CMK (cell line): ENCODE data around the gene PRKCZ.
A peak's percentile ranks its signal among the peaks of the same experiment; 100 is the strongest.
"Not testable (repeated sequence)": the region's sequence is repeated elsewhere in the genome, so short reads cannot be mapped to it uniquely, and the experiment has no call there.

Experiments used
- DNase-seq: peaks from one replicate; pipeline ENCODE4 v3.0.0-alpha.2; 2010; ENCODE audit warnings: low read depth

PRKCZ gene

DNA sequence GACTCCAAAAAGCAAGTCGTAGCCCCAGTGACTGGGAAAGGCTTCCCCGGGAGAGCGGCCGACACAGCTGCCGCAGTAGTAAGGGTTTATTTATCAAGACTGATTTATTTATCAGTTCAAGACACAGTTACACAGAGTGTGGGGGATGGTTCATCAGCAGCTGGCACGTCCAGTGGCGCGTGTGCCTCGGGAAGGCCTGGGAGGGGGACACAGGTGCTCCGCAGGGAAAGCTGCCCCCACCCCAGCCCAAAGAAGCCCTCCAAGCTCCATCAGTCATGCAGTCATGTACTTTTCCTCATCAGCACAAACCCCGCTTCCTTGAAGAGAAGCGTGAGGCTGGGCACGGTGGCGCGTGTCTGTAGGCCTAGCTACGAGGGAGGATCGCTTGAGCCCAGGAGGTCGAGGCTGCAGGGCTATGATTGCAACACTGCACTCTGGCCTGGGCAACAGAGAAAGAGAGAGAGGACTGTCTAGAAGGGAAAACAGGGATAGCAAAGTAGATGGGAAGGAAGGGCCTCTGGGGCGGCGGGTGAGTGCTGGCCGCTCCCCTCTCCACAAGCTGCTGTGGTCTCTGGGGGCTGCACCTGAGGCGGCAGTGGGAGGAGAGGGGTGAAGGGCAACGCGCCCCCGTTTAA is 53.2 kb downstream of the PRKCZ start:
- DNase-seq: no peak

DNA sequence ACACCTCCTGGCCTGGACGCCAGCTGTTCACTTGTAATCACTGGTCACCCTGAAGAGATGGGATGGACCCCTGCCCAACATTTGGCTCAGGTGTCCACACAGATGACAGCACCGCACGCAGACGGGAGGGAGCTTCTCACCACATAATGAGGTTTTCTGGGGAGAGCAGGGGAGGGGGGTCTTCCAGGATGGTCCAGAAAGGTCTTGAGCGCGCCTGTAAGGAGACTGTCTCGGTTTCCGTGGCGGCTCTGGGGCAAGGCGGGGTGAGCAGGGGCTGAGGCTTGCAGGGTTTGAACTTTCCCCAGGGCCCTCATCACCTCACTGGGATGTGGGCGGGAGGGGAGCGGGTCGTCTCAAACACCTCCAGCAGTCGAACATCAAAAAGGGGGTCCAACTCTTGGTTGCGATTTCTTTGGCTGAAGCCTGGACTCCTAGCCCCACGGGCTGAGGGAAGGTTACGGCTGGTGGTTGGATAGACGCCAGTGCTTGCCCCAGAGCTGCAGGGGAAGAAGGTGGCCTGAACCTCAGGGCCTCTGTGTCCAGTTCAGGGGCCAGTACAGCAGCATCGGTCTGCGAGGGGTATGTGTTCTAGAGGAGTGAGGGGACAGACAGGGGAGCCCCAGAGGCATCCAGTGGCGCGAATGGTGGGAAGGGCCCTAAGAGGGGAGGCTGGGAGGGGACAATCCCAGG is 53.8 kb downstream of the PRKCZ start:
- DNase-seq: no peak

DNA sequence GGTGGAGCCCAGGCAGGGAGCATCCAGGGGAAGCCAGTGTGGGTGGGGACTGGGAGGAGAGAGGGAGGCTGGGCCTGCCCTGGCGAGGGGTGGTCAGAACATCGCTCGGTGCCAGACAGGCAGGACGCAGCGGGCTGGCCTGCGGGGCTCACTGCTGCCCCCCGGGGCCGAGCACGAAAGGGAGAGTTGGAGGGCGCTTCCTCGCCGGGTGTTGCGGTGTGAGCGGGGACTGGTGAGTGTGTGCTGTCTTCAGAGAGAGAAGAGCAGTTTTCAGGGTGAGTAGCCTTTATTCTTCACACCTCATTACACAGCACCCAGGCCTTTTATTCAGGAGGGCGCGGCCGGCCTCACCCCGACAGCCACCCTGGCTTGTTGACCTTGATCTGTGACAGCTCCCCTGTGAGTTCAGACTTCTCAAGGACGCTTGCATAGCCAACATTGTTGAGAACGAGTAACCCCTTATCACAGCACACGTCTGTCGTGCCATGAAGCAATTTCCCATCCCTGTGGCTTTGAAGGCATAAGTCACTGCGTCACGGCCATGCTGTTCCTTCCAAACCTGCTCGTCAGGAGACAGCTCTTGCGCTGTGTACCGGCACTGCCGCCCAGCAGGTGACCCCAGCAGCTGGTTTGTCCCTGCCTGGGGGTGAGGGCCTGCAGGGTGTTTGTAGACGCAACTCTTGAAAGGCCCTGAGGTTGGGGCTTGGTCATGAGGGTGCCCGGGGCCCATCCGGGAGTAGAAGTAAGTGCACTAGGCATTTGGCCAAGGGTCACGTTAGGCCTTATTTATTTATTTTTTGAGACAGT is 54.6 kb downstream of the PRKCZ start:
- no peak for DNase-seq

DNA sequence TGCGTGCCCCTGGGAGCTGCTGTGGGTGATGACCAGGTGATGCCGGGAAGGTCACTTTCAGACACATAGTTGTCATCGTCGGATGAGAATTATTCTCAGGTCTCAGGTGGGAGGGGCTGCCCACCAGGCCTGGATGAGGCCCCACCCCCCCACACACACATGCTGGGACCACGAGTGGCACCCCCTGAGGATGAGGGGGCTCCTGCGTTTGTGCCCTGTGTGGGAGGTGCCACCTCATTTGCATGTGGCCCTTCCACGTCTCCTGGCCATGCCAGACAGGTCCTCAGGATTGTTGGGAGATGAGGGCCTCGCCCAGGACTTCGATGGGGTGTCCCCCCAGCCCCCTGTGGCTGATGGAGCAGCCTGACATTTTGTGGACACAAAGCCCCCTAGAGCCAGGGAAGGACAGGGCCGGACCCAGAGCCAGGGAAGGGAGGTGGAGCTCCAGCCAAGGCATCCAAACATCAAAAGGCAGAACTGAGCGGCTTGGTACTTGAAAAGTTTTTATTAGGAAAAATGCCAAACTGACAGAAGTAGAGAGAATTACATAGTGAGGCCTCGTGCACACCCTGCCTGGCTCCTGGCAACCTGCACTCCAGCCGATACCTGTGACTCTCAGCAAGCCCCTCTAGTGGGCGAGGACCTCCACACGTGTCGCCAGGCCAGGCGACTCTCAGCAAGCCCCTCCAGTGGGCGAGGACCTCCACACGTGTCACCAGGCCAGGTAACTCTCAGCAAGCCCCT is 55.7 kb downstream of the PRKCZ start:
- DNase-seq: no peak

DNA sequence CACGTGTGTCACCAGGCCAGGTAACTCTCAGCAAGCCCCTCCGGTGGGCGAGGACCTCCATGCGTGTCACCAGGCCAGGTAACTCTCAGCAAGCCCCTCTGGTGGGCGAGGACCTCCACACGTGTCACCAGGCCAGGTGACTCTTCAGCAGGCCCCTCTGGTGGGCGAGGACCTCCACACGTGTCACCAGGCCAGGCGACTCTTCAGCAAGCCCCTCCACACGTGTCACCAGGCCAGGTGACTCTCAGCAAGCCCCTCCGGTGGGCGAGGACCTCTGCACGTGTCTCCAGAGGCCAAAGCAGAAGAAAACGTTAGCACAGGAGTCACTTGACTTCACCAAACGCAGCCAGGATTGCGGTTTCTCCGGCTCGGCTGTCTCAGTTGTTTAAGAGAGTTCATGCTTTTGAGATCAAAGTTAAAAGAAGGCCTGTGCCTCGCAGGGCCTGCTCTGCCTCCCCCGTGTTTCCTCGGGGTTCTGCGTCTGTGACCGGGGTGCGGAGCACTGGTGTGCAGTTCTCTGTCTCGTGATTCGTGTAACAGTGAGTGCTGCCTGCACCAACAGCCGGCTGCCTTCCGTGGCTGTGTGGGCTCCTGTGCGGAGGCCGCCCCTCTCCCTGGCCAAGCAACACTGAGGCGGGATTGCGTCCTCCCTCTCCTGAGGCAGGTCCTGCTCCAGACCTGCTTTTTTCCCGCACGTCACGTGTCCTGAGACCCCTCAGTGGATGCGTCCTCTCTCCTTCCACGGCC is 56.6 kb downstream of the PRKCZ start:
- DNase-seq: no peak

DNA sequence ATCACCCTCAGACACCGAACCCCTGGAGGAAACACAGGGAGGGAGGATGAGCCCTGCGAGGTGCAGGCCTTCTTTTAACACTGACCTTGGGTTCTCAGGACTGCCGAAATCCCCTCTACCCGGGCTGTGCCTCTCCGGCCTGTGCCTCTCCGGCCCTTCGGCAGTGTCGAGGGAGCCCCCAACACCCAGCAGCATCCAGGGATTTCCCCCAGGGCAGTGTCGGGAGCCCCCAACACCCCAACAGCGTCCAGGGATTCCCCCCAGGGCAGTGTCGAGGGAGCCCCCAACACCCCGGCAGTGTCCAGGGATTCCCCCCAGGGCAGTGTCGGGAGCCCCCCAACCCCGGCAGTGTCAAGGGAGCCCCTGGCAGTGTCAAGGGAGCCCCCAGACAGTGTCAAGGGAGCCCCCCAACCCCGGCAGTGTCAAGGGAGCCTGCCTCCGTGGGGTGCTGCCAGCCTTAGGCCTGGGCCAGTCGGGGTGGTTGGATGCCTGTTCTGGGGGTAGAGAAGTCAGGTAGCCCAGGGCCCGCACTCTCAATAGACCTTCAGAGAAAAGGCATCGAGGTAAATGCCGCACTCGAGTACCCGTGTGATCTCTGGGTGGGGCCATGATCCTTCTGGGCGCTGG is 57.5 kb downstream of the PRKCZ start:
- DNase-seq: no peak

DNA sequence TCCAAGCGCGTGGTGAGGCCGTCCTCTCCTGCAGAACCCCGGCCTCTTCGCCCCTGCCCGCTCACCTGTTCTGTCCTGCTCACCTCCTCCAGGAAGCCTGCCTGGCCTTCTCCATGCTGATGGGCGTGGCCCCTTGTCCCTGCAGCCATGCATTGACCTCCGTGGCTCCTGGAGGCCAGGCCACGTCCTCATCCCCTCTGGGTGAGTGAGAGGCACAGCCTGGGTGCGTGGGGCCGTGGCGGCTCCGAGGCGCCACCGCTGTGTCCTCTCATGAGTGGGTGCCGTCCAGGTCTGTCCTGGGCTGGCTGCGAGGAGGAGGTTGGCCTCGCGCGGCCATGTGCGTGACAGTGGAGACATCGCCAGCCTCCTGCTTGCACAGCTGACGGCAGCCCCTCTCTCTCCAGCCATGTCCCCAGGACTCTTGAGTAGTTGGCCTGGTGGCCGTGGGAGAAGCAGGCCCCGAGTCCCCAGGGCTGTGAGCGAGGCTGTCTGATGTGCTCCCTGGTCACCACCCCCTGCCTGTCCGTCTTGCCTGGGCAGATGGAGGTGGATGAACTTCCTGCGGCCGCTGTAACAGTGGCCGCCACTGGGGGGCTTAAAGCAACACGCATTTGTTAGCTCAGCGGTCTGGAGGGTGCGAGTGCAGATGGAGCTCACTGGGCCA is 58.1 kb downstream of the PRKCZ start:
- DNase-seq: peak; percentile 9

DNA sequence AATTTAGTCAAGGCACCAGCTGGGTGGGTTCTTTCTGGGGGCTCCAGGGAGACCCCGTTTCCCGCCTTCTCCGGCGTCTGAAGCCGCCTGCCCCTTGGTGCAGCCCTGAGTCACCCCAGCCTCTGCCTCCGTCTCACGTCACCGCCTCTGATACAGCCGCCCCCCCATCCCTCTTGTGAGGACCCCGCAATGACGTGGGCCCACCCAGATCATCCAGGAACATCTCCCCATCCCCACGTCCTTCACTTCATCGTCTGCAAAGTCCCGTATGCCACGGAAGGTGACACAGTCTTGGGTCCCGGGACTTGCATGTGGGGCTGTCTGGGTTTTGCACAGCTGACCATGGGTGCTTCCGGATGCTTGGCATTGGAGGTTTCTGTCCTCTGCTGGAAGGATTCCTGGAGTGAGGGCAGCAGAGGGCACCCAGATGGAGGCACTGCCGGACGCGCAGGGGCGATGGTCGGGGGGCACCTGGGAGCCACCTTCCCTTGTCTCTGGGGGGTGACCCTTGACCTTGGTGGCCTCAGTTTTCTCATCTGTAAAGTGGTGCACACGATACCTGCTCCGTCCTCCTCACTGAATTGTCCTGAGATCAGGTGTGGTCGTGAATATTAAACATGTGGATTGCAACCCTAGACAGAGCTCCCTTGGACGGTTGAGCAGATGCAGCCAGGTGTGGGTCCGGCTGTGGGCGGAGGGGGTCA is 58.8 kb downstream of the PRKCZ start:
- DNase-seq: no peak

DNA sequence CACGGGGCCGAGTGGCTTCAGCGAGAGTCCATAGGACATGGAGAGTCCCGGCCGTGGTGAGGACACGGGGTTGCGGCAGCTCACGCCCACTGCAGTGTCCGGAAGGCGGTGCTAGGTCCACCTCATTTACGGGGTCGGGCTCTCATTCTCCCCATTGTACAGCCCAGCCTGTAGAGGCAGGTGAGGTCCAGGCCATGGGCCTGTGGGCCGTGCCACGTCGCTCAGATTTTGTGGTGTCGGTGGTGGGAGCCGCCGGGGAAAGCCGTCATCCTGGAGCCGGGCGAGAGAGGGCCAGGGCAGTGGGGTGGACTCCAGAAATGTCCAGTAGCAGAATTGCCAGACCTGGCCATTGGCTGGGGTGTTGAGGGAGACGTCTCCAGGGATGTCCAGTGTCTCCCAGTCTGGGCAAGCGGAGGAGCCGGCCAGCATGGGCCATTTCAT is 59.4 kb downstream of the PRKCZ start:
- DNase-seq: no peak

DNA sequence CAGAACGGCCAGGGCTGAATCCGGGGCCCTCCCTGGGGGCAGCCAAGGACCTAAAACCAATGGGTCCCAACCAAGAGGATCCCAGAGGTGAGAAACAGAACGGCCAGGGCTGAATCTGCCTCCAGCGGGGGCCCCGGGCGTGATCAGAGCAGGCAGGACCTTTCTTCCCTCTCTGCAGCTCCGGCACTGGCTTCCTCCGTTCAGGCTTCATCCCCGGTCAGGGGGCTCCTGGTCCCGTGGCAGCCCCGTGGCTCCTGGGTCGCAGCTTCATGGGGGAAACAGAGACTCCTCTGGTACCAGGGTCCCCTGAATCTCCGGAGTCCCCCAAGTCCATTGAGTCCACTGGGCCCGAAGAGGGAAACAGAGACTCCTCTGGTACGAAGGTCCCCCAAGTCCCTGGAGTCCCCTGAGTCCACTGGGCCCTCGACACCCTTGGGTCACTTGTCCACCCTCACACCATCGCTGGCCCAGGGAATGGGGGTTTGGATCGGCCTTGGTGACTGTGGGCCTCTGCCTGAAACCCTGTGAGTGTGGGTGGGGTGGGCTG is 60.1 kb downstream of the PRKCZ start:
- DNase-seq: no peak

DNA sequence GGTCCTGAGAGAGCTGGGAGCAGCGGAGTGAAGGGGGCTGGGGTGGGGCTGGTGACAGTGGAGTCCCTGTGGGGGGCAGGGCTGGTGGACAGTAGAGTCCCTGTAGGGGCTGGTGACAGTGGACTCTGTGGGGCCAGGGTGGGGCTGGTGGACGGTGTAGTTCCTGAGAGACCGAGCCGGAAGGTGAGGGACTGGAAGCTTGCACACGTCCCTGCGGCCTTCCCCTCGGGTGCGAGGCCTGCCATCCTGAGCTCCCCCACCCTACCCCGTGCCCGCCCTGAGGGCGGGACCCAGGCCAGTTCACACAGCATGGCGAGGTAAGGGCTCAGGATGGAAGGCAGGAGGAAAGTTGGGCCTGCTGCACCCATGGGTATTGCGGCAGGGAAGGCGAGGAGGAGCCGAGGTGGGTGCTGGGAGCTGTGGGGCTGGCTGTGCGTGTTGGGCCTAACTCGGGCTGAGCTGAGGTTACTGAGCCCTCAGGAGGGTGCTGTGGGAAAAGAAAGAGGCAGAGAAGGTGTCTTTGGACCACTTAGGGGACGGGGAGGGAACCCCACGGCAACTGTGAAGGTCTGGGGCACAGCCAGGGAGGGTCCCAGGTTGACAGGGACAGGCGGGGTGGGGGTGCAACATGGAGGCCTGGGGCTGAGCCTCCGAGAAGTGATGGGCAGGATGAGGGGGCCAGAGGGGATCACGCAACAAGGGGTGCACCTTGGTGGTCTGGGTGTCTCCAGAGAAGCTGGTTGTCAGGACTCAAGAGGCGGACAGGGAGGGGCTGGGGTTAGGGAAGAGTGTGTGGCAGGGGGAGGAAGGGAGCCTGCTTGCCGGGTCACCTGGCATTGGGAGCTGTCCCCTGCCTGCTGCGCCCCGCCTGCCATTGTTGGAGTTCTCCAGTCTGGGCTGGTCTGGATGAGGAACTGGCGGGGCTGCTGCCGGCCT is 60.8 kb downstream of the PRKCZ start:
- no peak for DNase-seq

DNA sequence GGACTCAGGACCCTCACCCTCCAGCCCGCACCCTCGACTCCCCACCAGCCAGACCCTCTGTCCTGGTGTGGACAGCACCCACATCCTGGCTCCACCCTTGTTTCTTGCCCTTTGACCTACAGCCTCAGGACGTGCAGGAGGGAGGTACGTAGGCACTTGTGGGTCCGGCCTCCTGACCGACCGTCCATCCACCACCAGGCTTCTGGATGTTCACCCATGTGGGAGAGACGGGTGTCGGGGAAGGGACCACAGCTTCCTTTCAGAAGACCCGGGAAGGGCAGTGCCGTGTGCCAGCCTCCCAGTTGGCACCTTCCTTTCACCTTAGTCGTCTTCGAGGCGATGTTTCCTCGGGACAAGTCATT is 61.4 kb downstream of the PRKCZ start:
- no peak for DNase-seq

DNA sequence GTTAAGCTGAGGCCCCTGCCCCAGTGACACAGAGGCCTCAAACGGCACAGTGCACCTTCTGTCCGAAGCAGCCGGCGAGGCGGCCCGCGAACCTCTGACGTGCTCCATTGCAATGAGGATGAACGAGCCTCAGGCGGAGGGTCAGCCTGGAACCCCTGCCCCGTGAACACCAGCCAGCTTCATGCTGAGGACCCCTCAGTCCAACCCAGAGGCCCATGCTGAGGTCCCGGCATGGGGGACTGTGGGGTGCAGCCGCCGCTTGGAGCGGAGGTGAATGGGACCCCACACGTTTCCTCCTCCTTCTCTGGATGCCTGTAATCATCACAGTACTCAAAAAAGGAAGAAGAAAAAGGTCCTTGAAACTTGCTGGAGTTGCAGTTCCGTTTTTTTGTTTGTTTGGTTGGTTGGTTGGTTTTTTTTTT is 62.1 kb downstream of the PRKCZ start:
- DNase-seq: no peak

DNA sequence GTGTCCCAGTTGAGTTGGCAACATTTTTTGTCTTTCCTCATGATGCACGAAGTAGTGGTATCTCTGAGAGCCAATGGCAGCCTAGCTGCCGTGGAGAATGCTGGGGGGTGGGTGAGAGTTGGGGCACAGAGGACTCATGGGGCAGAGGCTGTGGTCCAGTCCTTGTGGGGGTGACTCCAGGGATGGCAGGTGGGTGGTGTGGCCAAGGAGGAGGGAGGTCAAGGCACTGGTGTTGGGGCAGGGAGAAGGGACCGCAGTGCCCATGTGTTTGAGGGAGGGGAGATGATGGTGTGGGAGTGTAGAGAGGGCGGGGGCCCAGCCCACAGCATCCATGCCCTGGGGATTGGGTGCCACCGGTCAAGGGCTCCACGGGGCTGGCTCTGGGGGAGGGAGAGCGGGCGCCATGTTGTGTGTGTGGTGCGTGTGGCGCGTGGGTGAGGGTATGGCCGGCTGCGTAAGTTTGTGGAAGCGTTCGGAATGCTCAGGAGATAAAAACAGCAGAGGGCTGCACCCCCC is 63.5 kb downstream of the PRKCZ start:
- no peak for DNase-seq

DNA sequence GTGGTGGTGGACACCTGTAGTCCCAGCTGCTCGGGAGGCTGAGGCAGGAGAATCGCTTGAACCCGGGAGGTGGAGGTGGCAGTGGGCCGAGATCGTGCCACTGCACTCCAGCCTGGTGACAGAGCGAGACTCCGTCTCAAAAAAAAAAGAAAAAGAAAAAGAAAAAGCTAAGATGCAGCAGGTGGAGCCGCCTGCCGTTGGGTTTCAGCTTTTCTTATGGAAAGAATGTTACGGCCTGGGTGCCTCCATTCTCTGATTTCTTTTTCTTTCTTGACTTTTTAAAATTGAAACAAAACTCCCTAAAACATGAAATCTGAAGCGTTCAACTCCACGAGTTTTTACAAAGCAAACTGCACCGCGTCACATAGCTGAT is 64.4 kb downstream of the PRKCZ start:
- DNase-seq: not testable (repeated sequence)

DNA sequence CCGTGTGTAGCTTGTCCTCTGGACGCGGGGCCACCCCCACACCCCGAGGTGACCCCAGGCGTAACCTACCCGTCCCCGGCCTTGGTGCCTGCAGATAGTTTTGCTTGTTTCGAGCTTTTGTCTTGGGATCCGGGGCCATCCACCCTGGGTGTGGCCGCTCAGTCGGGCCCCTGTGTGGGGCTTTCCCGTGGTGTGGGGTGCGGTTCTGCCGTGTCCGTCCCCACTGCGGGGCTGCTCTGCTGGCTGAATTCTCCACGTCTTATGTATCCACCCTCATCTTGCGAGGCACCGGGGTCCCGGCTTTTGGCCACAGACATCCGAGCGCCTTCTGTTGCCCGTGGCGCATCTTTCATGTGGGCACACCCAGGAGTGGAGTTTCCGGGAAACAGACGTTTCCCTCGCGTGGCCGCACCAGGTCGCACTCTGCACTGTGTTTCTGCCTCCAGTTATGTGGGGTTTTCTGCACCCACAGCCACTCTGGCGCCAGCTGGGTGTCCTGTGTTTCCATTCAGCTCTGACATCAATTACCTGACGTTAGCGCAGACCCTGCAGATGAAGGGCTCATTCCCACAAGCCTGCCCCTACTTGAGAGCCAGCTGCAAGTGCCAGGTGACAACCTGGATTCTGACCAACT is 64.9 kb downstream of the PRKCZ start:
- DNase-seq: no peak

DNA sequence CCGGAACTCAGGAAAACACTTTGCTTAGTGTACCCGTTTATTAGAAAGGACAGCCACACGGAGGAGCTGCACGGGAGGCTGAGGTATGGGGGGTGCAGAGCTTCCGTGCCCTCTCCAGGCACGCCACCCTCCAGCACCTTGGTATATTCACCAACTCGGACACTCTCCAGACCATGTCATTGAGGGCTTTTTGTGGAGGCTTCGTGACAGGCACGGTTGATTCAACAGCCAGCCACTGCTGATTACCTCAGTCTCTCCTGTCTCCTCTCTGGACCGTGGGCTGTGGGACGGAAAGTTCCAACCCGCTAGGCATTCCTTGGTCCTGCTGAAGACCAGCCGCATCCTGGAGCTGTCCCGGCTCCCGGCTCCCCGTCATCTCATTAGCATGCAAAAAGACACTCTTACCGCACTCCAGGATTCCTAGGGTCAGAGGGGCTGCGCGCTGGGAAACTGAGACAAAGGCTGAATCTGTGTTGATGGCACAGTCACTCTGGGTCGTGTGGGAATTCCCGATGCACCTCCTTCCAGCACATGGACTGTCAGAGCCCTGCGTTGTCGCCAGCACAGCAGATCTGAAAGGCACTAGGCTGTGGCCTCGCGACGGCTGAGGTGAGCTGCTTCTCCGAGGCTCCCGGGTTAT is 65.6 kb downstream of the PRKCZ start:
- DNase-seq: no peak
